NT2/D1 (cell line): ENCODE data around the gene PORCN.

ENCODE experiments used
- SUZ12 ChIP-seq: IDR thresholded peaks from 2 replicates; pipeline ENCODE4 v1.6.1; 2011; ENCODE audit not compliant: insufficient read length, insufficient read depth; ENCODE audit errors: extremely low read depth
- YY1 ChIP-seq: IDR thresholded peaks from 2 replicates; pipeline ENCODE4 v1.6.1; 2011; ENCODE audit not compliant: insufficient read length, insufficient read depth
- ZNF274 ChIP-seq: IDR thresholded peaks from 2 replicates; pipeline ENCODE4 v1.6.1; 2011; ENCODE audit warnings: mild to moderate bottlenecking, low read depth, low read length

- TF ChIP-seq YY1, result no peak
- no peak for TF ChIP-seq SUZ12
- TF ChIP-seq ZNF274, result no peak
Measured at GRCh38 chrX:48461830-48462229, 47.0 kb upstream of the PORCN start.
